Activated CD4-positive, alpha-beta memory T cell treated with anti-CD3 and anti-CD28 coated beads, Interleukin-2, amount 10 ng/mL, durations not matched to agents 7 days and 5 days (primary cell): ENCODE data around the gene DAB1. TPM values are rescaled to one million over a fixed set of nuclear protein-coding genes. Genes with fewer than 3 reads are reported as not detected.
"Not testable (repeated sequence)": the region's sequence is repeated elsewhere in the genome, so short reads cannot be mapped to it uniquely, and the experiment has no call there.

Experiments used
- CTCF ChIA-PET: fragments of 350-600 bp; sonication (Branson Sonifier 250); formaldehyde crosslinking; loops from one replicate; lab custom pipeline; 2021; ENCODE audit warnings: antibody characterized with exemption, inconsistent platforms; lab: Charles Lee
- POLR2A ChIA-PET: fragments of 350-600 bp; sonication (Branson Sonifier 250); formaldehyde crosslinking; loops from one replicate; lab custom pipeline; 2021; ENCODE audit warnings: antibody characterized with exemption; lab: Charles Lee
- DNase-seq: peaks from one replicate; pipeline ENCODE4 v3.0.0-alpha.2; 2020
- H3K27ac Mint-ChIP-seq: one replicate; pipeline ENCODE4 v1.8.0; 2021; ENCODE audit warnings: mild to moderate bottlenecking, mixed read lengths
- H3K27me3 Mint-ChIP-seq: one replicate; pipeline ENCODE4 v1.8.0; 2021; ENCODE audit warnings: mixed read lengths
- H3K36me3 Mint-ChIP-seq: one replicate; pipeline ENCODE4 v1.8.0; 2021; ENCODE audit warnings: low read depth, mixed read lengths
- H3K4me1 Mint-ChIP-seq: one replicate; pipeline ENCODE4 v1.8.0; 2021; ENCODE audit warnings: mixed read lengths
- H3K4me3 Mint-ChIP-seq: one replicate; pipeline ENCODE4 v1.8.0; 2021; ENCODE audit warnings: mild to moderate bottlenecking, mixed read lengths
- H3K9me3 Mint-ChIP-seq: one replicate; pipeline ENCODE4 v1.8.0; 2021; ENCODE audit warnings: mixed read lengths
- total RNA-seq, 2 experiments: library from RNA; stranded (reverse); gene quantifications; one replicate each; pipeline ENCODE4 v1.2.3, GENCODE V29; 2021

Gene DAB1
- total RNA-seq, 2 experiments from 2014 or later = 3.9 to 4.0 TPM

DNA sequence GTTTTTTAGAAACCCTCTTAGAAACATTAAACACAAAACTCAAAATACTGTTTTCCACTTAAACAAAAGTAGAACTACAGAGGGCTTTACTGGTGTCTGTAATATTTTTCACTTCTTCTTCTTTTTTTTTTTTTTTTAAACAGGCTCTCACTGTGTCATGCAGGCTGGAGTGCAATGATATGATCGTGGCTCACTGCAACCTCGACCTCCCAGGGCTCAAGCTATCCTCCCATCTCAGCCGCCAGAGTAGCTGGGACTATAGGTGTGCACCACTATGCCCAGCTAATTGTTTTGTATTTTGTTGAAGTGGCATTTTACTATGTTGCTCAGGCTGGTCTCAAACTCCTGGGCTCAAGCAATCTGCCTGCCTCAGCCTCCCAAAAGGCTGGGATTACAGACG, 194.8 kb downstream of the DAB1 start:
- Mint-ChIP-seq H3K36me3 (no peaks in the 10 kb centered on the region), H3K9me3 (no peaks in the 10 kb centered on the region), H3K4me3 (no peak overlapping the region), H3K27me3 (no peaks in the 10 kb centered on the region), H3K4me1 (no peaks in the 10 kb centered on the region), H3K27ac (no peak overlapping the region)
- ChIA-PET POLR2A (no interaction called here), CTCF (no interaction called here)
- DNase-seq = no peak

DNA sequence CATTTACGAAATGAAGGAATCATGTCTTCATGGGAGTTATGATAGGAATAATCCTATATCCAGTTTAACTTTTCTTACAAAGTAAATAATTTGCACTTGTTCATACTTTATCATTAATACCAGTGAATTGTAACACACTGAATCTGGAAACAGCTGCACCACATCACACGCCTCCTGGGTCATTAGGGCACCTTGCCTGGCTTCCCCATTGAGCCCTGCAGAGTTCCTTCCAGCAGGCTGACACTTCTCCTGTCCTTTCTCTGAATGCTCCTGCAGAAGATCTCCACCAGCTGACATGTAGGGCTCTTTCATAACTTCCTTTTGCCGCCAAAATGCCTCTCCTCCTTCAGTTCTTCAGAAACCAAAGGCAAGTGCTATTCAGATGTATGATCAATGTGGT, 201.1 kb downstream of the DAB1 start:
- H3K4me1 Mint-ChIP-seq = no peaks in the 10 kb centered on the region
- H3K9me3 Mint-ChIP-seq = no peaks in the 10 kb centered on the region
- ChIA-PET POLR2A (no interaction called here), CTCF (no interaction called here)
- no peak overlapping the region for H3K27ac Mint-ChIP-seq
- no peaks in the 10 kb centered on the region for H3K27me3 Mint-ChIP-seq
- no peak for DNase-seq
- H3K4me3 Mint-ChIP-seq = no peak overlapping the region
- no peaks in the 10 kb centered on the region for H3K36me3 Mint-ChIP-seq

DNA sequence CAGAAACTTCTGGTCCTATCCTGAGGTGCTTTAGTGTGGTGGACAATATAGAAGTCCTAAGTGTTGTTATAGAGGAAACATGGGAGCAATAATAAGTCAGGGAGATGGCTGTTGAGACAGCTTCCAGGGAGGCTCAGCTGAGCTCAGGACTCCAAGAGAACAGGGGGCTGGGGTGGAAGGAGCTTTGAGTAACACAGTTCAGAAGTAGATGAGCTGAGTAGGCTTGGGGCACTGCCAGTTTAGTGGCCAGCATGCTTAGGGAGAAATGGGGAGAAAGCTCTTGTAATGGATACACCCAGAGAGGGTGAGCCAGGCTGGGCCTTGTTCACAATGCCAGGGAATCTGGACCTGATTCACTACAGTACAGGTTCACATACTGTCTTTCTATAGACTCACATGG, 201.6 kb downstream of the DAB1 start:
- DNase-seq = no peak
- Mint-ChIP-seq H3K27me3 (no peaks in the 10 kb centered on the region), H3K27ac (no peak overlapping the region), H3K4me1 (no peaks in the 10 kb centered on the region), H3K4me3 (no peak overlapping the region), H3K36me3 (no peaks in the 10 kb centered on the region), H3K9me3 (no peaks in the 10 kb centered on the region)
- CTCF ChIA-PET = no interaction called here
- POLR2A ChIA-PET = no interaction called here

DNA sequence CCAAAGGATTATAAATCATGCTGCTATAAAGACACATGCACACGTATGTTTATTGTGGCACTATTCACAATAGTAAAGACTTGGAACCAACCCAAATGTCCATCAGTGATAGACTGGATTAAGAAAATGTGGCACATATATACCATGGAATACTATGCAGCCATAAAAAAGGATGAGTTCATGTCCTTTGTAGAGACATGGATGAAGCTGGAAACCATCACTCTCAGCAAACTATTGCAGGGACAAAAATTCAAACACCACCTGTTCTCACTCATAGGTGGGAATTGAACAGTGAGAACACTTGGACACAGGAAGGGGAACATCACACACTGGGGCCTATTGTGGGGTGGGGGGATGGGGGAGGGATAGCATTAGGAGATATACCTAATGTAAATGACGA, 203.0 kb downstream of the DAB1 start:
- H3K4me3 Mint-ChIP-seq, H3K4me1 Mint-ChIP-seq, DNase-seq, CTCF ChIA-PET, POLR2A ChIA-PET, H3K27ac Mint-ChIP-seq, H3K36me3 Mint-ChIP-seq, H3K9me3 Mint-ChIP-seq, H3K27me3 Mint-ChIP-seq: not testable (repeated sequence)

DNA sequence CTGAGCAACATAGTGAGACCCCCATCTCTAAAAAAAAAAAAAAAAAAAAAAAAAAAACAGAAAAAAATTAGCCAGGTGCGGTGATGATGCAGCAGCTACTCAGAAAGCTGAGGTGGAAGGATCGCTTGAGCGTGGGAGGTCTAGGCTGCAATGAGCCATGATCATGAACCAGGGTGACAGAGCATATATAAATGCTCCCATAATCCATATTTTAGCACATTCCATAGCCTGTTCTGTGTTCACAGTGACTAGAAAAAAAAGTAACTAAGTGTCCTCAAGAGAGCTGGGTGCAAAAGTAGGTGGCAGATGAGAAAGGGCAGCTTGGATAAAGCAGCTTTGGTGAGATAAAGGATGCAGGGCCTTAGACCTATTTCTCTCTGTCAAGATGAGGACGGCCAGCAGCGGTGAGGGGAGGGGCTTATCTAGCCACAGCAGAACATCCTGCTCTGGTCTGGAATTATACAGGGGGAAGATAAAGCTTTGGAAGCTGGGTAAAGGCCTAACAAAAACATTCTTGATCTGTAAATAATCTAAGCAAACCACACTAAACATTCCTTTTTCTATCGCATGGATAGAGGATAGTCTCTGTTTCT, 205.3 kb downstream of the DAB1 start:
- Mint-ChIP-seq H3K4me3 (no peak overlapping the region), H3K36me3 (no peaks in the 10 kb centered on the region), H3K27me3 (no peaks in the 10 kb centered on the region), H3K9me3 (no peaks in the 10 kb centered on the region), H3K27ac (no peak overlapping the region), H3K4me1 (no peaks in the 10 kb centered on the region)
- CTCF ChIA-PET = no interaction called here
- POLR2A ChIA-PET = no interaction called here
- no peak for DNase-seq

DNA sequence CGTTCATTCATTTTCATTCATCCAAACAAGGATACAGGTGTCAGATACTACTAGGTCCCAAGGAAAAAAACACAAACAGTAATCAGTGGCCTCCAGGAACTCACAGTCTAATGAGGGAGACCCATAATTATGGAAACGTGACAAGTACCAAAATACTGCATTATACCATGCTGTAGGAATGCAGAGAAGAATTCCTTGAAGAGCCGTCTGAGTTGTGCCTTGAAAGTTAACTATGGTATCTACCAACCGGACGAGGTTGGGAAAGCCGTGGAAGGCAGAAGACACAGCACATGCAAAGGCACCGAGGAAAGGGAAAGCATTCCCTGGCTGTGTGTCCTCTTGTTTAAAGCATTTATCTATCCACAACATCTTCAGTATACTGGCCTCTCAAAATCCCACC, 206.0 kb downstream of the DAB1 start:
- no peaks in the 10 kb centered on the region for H3K27me3 Mint-ChIP-seq
- no peaks in the 10 kb centered on the region for H3K4me1 Mint-ChIP-seq
- POLR2A ChIA-PET = no interaction called here
- no peak overlapping the region for H3K27ac Mint-ChIP-seq
- H3K9me3 Mint-ChIP-seq = no peaks in the 10 kb centered on the region
- no peak overlapping the region for H3K4me3 Mint-ChIP-seq
- CTCF ChIA-PET = no interaction called here
- no peak for DNase-seq
- no peaks in the 10 kb centered on the region for H3K36me3 Mint-ChIP-seq

DNA sequence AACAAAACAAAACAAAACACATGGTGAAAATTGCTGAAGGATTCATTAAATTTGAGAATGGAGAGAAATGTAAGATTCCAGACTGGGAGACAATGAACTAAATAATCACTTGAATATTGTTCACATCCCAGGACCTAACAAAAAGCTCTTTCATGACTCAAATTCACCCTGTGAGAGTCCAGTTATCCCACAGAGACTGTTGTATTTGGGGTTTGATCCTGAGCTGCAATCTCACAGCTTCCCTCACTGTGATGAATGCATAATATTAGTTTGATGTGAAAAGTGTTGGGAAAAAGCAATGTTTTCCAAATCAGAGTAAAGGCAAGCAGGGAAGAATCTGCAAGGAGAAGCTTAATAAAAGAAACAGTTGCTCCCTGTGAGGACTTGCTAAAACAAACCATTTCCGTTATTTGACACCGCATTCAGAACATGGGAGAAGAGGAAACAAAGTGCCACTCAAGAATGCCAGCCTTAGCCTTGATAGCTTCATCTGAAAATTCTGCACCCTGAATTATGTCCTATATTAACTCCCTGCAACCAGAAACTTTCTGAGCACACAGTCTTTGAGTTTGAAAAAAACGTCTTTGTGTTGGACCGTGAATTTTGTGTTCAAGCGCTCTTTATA, 208.8 kb downstream of the DAB1 start:
- H3K27ac Mint-ChIP-seq = no peak overlapping the region
- no peaks in the 10 kb centered on the region for H3K36me3 Mint-ChIP-seq
- H3K9me3 Mint-ChIP-seq = no peaks in the 10 kb centered on the region
- H3K27me3 Mint-ChIP-seq = no peaks in the 10 kb centered on the region
- DNase-seq = no peak
- H3K4me1 Mint-ChIP-seq = no peaks in the 10 kb centered on the region
- ChIA-PET POLR2A (no interaction called here), CTCF (interaction anchor here (0.7 kb wide), 1 partner anchor 628 kb away, joined by 3 read pairs; no protein-coding TSS in a partner anchor)
- no peak overlapping the region for H3K4me3 Mint-ChIP-seq

DNA sequence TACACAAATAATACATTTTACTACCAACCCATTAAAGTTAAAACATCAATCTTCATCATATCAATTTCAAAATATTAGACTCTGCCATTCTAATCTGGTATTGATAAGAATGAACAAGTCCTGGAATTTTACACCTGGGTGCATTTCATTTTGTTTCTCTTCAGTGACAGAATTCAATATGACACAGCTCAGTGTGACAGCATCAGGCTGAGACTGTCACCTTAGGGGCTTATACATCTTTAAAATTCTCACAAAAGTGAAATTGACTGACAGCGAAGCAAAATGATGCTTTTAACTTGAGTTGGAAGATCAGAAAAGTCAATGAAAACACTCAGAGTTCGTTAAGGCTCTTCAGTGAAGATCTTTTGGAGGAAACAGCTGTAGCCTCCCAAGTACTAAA, 213.0 kb downstream of the DAB1 start:
- Mint-ChIP-seq H3K27ac (no peak overlapping the region), H3K36me3 (no peaks in the 10 kb centered on the region), H3K4me1 (no peaks in the 10 kb centered on the region), H3K9me3 (no peaks in the 10 kb centered on the region), H3K27me3 (no peaks in the 10 kb centered on the region), H3K4me3 (no peak overlapping the region)
- no peak for DNase-seq
- ChIA-PET CTCF (no interaction called here), POLR2A (no interaction called here)

DNA sequence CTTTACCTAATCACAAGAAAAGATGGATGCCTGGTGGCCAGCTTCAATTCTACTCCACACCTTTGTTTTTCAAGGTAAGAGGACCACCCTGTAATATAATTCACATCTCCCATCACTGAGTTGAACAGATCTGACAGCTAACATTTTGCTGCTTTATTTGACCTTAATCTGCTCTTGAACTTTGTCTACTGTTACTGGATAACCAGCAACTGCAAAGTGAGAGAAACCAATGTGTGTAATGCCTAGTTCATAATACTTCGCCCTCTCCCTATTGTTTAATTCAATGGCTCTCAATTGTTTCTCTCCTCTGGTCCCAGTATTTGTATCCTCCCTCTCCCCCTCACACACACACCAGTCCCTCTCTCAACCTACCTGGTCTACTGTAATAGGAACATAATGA, 214.4 kb downstream of the DAB1 start:
- Mint-ChIP-seq H3K27me3 (no peaks in the 10 kb centered on the region), H3K4me1 (no peaks in the 10 kb centered on the region), H3K9me3 (no peaks in the 10 kb centered on the region), H3K4me3 (no peak overlapping the region), H3K36me3 (no peaks in the 10 kb centered on the region), H3K27ac (no peak overlapping the region)
- ChIA-PET POLR2A (no interaction called here), CTCF (no interaction called here)
- DNase-seq = no peak

DNA sequence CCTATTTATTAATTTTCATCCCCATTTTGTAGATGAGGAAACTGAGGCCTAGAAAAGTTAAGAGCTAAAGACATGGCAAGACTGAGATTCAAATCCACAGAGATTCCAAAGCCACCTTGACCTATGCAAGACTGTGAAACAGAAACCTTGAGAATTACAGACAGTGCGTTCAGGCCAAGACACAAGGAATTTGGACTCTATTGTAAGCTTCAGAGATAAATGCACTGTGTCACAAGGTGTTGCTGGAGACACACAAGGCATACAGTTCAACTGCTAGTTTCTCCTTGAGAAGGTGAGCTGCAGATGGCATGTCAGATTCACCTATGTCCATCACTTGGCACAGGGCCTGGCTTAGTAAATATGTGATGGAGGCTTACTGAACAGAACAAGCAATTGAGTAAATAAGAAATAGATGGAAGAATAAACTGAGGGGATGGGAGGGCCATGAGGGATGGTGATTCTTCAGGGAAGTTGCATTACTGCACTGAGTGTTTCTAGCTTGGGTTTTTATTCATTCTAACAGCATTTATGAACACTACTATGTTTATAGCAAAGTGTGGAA, 215.0 kb downstream of the DAB1 start:
- DNase-seq = no peak
- H3K27ac Mint-ChIP-seq = no peak overlapping the region
- no peaks in the 10 kb centered on the region for H3K27me3 Mint-ChIP-seq
- H3K4me1 Mint-ChIP-seq = no peaks in the 10 kb centered on the region
- ChIA-PET CTCF (no interaction called here), POLR2A (no interaction called here)
- H3K36me3 Mint-ChIP-seq = no peaks in the 10 kb centered on the region
- no peaks in the 10 kb centered on the region for H3K9me3 Mint-ChIP-seq
- no peak overlapping the region for H3K4me3 Mint-ChIP-seq

DNA sequence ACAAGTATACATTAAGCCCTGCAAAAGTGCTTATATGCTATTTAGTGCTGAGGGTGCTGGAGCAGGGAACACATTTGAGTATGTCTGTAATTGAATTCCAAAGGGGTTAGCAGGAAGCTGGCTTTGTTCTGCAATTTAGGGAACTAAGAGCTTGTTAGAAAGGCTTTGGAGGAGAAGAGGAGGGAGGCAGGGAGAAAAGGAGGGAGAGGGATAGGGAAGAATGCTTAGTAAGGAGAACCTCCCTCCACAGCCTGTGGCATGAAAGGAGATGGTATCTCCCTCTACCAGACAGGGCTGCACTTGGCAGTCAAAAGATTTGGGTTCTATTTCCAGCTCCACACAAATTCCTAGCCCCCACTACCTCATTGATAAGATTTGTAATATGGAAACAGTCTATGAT, 217.8 kb downstream of the DAB1 start:
- Mint-ChIP-seq H3K9me3 (no peaks in the 10 kb centered on the region), H3K27ac (no peak overlapping the region), H3K4me3 (no peak overlapping the region), H3K27me3 (no peaks in the 10 kb centered on the region), H3K36me3 (no peaks in the 10 kb centered on the region), H3K4me1 (no peaks in the 10 kb centered on the region)
- POLR2A ChIA-PET = no interaction called here
- no peak for DNase-seq
- CTCF ChIA-PET = no interaction called here

DNA sequence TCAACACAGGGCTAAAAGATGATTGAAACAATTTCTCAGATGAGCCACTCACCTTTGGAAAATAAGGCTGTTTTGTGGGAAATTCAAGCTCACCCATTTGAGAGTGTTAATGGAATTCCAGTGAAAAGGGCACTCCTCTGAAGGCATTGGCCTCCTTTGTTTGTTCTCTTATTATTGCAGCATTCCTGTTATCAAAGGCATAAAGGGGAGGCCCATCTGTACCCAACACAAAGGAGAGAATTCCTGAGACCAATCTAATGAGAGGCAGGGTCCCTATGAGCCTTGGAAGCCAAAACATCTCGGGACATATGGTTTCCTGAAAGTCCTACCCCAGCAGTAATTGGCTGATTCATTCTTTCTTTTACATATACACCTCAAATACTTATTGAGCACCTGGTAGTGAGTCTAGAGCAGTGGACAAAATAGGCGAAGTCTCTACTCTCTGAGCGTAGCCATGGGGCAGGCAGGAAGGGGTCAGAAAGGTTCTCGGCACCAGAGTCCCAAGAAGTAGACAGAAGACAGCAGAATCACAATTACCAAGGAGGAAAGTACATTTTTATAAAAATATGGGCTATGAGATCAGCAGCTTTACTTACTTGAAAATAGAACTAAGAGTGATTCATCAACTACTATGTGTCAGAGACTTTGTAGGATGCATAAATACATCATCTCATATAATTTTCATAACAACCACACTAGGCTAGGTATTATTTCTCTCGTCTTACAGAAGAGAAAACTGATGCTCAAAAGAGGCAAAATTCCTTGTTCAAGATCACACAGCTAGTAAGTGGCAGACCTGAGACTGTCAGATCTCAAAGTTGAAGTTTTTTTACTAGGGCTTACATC, 218.7 kb downstream of the DAB1 start:
- no peak for DNase-seq
- ChIA-PET CTCF (no interaction called here), POLR2A (no interaction called here)
- no peaks in the 10 kb centered on the region for H3K27me3 Mint-ChIP-seq
- no peaks in the 10 kb centered on the region for H3K36me3 Mint-ChIP-seq
- no peak overlapping the region for H3K27ac Mint-ChIP-seq
- H3K4me1 Mint-ChIP-seq = no peaks in the 10 kb centered on the region
- no peaks in the 10 kb centered on the region for H3K9me3 Mint-ChIP-seq
- no peak overlapping the region for H3K4me3 Mint-ChIP-seq

DNA sequence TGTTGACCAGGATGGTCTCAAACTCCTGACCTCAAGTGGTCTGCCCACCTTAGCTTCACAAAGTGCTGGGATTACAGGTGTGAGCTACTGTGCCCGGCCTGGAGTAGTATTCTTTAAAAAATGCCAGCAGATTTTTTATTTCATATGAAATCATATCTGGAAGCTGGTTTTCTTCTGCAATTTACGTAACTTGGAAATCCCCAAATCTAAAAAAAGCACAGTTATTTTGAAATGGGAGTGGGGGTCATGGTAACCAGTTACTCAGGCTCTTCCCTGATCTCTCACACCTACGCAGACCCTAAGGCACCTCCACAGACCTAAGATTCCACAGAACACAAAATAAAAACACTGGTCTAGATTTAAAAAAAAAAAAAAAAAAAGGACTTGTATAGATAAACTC, 219.8 kb downstream of the DAB1 start:
- Mint-ChIP-seq H3K27ac (no peak overlapping the region), H3K4me1 (no peaks in the 10 kb centered on the region), H3K36me3 (no peaks in the 10 kb centered on the region), H3K4me3 (no peak overlapping the region), H3K27me3 (no peaks in the 10 kb centered on the region), H3K9me3 (no peaks in the 10 kb centered on the region)
- ChIA-PET CTCF (no interaction called here), POLR2A (no interaction called here)
- no peak for DNase-seq
